ENCODE measurements around the gene HES7.
A peak's percentile ranks its signal among the peaks of the same experiment; 100 is the strongest.

The HES7 gene

GRCh38 chr17:8155231-8155995, 31.5 kb upstream of the HES7 start:
- no peak for DNase-seq

- DNase-seq: no peak
These were observed 30.8 kb upstream of the HES7 start for GRCh38 chr17:8154608-8155155.

GRCh38 chr17:8153957-8154607, 30.2 kb upstream of the HES7 start:
- peak; percentile 100 for DNase-seq

GRCh38 chr17:8153525-8153956, 29.6 kb upstream of the HES7 start:
- peak; percentile 92 for DNase-seq

- no peak for DNase-seq
These were observed 29.1 kb upstream of the HES7 start for GRCh38 chr17:8153031-8153451.

- peak; percentile 95 for DNase-seq
These were observed 28.3 kb upstream of the HES7 start, which contains the start of gene PER1 for GRCh38 chr17:8152112-8152775. PER1 (minus strand) TSS chr17:8152404; CDS start chr17:8150706, 1,698 bp downstream.

- DNase-seq: peak; percentile 90
These were observed 27.8 kb upstream of the HES7 start for GRCh38 chr17:8151641-8152111.

GRCh38 chr17:8151120-8151640, 27.3 kb upstream of the HES7 start:
- DNase-seq: peak; percentile 98

- DNase-seq: peak; percentile 33
These were observed 26.6 kb upstream of the HES7 start for GRCh38 chr17:8150194-8151119.

GRCh38 chr17:8149419-8150193, 25.7 kb upstream of the HES7 start:
- peak; percentile 30 for DNase-seq

GRCh38 chr17:8148560-8148959, 24.7 kb upstream of the HES7 start:
- no peak for DNase-seq

GRCh38 chr17:8147805-8148404, 24.0 kb upstream of the HES7 start:
- no peak for DNase-seq

GRCh38 chr17:8147141-8147804, 23.4 kb upstream of the HES7 start:
- peak; percentile 29 for DNase-seq

- no peak for DNase-seq
These were observed 22.7 kb upstream of the HES7 start for GRCh38 chr17:8146381-8147140.

GRCh38 chr17:8145811-8146210, 21.9 kb upstream of the HES7 start:
- no peak for DNase-seq

- DNase-seq: peak; percentile 29
These were observed 20.7 kb upstream of the HES7 start for GRCh38 chr17:8144401-8145231.

- peak; percentile 45 for DNase-seq
These were observed 19.9 kb upstream of the HES7 start for GRCh38 chr17:8143581-8144400.
